TTC549 (cell line): ENCODE results near the gene LYSMD2.
"Not testable (repeated sequence)": the region's sequence is repeated elsewhere in the genome, so short reads cannot be mapped to it uniquely, and the experiment has no call there.

Experiments used
- FAIRE-seq: peaks from 2 replicates; lab custom pipeline; 2012; peaks lifted over from hg19 to GRCh38; lab: Jason Lieb, UNC

LYSMD2 gene, protein sequence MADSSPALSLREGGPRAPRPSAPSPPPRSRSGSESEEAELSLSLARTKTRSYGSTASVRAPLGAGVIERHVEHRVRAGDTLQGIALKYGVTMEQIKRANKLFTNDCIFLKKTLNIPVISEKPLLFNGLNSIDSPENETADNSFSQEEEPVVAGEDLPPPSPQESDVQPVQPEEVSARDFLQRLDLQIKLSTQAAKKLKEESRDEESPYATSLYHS

DNA sequence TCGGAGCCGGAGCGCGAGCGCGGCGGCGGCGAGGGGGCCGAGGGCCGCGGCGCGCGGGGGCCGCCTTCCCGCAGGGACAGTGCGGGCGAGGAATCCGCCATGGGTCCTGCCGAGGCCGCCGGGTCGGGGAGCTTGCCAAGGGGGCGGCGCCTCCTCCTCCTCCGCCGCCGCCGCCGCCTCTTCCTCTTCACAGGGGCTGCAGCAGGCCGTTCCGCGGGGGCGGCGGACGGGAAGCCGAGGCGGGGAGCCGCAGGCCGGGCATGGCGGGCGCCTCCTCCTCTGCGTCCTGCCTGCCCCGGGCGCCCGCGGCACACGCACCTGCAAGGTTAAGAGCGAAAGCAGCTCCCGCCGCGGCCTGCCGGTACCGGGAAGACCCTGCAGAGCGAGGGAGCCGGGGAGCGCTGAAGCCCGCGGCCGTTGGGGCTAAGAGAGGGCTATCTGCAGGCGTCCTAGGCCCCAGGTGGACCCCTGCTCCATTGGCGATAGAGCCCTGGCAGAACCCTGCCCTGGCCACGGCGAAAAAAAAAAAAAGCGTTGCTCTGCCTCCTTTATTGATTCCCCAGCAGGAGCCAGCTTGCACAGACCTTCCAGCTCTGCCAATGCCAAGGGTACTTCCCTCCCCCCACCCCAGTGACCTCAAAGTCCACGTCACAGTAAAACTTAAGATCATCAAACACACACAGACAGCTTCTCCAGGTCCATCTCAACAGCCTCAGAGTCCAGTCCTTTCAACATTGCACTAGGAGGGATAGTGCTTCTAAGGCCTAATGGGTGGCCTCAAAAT, at the start of gene LYSMD2:
Gene LYSMD2 (minus strand): TSS at position 134 of the 784 bp plus-strand sequence. CDS start 33 bp downstream, at position 101.
- FAIRE-seq, result no peak

DNA sequence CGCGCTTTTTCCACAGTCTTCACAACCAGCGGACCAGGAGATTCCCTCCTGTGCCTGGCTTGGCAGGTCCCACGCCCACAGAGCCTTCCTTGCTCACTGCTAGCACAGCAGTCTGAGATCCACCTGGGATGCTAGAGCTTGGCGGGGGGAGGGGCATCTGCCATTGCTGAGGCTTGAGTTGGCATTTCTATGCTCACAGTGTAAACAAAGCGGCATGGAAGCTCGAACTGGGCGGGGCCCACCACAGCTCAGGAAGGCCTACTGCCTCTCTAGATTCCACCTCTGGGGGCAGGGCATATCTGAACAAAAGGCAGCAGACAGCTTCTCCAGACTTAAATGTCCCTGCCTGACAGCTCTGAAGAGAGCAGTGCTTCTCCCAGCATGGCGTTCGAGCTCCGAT, 49.7 kb upstream of the LYSMD2 start:
- FAIRE-seq, result not testable (repeated sequence)

DNA sequence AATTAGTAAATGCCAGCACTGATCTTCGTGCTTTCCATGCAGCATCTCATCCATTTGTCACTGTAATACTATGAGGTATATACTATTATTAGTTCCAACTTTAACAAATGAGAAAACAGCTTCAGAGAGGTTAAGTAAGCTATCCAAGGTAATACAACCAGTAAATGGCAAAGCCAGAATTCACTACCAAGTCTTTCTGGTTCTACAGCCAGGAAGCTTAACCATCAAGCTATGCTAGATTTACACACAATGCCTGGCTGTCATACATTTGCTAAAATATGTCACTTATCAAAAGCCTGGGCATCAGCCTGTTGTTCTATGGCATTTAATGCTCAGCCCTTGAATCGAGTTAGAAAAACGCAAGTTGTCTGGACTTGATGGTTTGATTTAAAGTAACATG, 46.5 kb upstream of the LYSMD2 start:
- no peak for FAIRE-seq

DNA sequence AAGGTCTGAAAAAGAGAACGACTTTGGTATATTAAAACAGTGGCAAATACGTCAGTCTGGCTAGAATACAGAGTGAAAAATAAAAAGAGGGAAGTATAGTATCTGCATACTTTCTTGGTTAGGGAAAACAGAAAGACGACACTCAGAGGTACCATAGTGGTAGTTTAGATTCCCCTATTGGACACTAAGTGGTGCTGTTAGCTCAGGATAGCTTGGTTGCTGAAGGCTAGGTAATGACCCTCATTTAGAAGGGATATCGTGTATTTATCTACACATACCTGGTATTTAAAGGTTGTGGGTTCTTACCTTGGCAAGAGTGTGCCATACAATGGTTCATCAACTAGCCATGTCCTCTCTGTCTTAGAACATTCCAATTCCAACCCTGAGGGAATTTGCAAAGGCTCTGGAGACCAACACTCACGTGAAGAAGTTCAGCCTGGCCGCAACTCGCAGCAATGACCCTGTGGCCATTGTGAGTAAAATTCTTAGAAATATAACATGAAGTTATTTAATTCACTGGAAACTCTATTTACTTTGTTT, 45.0 kb upstream of the LYSMD2 start:
- no peak for FAIRE-seq

DNA sequence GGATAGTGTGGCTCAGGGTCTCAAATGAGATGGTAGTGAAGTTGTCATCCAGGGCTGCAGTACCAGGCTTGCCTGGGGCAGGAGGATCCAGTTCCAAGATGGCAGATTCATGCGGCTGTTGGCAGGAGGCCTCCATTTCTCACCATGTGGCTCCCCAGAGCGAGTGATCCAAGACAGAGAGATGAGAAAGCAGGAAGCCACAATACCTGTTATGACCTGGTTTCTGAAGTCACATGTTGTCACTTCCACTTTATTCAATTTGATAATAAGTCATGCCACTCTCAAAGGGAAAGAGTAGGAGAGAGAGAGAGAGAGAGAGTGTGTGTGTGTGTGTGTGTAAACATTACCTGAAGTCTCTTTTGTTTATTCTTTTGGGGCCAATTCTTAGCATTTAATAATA, 44.1 kb upstream of the LYSMD2 start:
- FAIRE-seq, result no peak

DNA sequence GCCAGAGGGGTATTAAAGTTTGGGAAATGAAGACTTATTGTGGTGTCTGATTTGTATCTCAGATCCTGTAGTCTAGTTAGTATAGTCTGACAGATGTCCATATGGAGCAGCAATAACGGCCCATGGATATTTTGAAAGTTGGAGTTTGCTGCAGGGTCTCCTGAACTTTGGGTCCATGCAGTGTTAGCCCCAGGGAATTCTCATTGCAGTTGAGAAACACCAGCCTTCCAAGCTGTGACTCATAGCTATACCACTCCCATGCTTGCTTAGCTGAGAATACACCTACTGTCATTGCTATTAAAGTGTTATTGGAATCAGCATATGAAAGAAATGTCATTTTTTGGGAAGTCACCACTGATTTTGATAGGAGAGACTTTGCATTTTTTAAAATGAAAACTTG, 43.2 kb upstream of the LYSMD2 start:
- FAIRE-seq, result no peak

DNA sequence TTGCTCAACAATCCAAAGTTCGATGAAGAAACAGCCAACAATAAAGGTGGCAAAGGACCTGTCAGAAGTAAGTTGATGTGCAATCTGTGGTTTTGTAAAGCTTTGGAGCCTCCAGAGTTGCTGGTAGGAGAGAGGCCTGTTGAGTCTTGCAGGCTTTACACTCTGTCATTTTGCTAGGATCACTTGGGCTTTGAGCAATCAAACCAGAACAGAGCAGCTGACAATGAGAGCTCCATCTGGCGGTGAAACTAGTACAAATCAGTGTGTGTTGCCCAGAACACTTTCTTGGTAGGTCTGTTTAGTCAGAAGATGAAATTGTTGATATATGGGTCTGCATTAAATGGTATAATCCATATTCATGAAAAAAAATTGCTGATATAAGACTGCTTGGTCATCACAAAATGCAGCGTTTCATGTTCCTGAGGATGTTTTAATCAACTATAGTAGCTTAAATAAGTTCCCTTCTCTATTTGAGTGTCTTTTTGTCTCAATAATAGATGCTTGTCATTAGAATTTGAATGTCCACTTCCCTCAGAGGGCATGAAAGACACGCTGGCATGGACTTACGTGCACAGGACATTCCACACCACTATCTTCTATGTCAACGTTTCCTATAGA, 39.6 kb upstream of the LYSMD2 start:
- FAIRE-seq, result peak; percentile 48

DNA sequence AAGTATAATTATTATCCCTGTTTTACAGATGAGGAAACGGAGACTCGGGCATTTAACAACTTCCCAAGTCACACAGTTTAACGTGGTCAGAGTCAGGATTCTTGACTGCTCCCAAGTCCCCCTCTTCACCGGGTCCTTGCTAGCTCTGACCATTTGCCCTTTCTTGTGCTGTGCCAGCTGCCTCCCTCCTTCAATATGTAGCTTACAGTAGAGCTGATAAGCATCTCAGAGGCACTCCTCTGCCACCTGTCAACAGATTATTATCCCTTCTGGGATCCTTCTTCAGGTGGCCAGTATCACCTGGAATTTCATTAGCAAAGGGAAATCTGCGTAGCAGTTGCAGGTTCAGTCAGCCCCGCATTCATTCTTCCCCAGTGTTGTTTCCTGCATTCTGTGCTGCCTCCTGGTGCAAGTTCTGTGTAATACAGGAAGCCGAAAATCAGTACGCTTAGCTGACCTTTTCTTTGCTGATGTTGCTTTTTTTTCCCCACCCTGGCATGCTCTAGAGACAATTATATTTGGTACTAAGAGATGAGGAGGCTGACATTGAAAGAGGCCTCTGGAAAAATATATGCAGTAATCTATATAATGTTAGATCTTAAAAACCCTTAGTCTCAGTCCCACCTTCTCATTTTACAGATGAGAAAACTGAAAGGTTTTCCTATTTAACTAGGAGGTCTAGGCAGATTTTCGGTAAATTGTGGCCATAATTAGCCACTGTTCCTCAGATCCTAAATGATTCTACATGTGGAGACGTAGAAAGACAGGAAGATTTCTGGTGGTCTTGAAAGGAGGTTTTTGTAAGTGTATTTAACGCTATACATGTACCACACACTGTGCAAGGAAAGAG, 38.7 kb upstream of the LYSMD2 start:
- no peak for FAIRE-seq

DNA sequence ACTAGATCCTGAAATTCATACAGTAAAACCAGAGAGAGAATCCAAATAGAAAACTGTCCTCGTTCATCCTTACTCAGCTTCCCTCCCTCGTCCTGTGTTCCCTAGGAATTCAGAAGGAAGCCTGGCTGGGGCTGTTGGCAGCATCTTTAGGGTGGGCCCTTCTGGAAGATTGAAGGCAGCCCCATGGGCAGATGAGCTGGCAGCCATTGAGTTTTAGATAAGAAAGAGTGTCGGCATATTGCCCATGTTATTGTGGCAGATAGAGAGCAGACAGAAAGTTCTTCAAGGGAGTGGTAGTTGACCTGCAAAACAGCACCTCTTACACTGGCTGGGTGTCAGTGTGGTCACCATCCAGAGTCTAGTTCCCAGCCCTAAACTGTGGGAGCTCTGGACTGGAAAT, 37.5 kb upstream of the LYSMD2 start:
- FAIRE-seq, result no peak

DNA sequence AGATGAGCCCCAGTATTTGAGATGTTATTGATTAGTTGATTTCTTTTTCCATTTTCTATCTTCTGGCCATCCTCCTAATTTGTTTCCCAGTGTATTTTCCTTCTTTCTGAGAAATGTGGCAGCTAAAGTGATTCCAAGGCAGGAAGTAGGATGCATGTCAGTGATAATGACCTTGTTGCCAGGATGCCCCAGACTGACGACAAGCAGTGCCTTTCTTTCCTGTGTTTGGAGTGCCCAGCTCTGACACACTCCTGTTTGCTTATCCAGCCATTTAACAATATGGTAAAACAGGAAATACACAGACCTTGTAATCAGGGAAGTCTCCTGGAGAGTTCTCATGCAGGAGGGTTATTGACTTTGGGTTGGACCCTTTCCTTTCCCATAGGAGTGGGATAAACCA, 34.3 kb upstream of the LYSMD2 start:
- FAIRE-seq, result no peak

DNA sequence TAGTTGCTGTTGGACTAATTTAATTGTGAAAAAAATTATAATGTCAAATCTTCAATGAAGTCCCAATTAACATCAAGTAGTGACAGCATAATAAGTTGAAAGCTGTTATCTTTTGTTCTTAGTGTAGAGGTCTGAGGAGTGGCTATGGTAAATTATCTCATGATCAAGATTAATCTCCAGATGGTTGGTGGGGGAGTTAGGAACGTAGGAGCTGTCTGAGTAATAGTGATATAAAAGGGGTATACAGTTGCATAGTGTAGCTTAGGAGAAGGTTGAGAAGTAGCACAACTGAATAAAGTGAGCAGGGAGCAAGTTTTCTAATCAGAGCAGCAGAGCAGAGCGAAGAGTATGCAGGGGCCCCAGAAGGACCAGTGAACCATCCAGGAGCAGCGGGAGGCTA, 33.4 kb upstream of the LYSMD2 start:
- FAIRE-seq, result no peak

DNA sequence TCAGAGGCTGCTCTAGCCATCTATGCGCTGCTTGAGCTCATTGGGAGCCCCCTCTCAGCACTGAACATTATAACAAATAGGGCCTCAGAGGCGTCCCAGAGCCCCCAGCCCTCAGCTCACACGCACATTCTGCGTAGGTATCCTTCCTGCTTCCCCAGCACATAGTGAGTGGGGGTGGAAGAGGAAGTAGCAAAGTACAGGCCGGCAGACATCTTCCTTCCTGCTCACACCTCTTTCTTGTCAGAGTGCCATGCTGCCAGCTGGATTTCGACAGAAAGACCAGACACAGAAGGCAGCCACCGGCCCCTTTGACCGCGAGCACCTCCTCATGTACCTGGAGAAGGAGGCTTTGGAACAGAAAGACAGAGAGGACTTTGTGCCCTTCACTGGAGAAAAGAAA, 30.6 kb upstream of the LYSMD2 start:
- FAIRE-seq, result no peak

DNA sequence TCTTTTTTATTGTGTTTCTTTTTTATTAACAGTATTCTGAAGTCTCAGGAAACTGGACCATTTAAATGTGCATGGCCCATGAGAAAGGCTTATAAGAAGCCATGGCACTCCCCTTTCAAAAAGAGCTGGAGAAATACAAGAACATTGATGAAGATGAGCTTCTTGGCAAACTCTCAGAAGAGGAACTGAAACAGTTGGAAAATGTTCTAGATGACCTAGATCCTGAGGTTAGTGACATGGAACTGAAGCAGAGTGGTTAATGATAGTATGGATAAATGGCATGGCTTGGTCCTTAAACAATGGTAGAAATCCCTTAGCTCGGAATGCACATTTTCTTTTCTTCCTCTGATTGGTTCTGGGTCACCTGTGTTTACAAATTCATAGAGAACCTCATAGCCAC, 28.9 kb upstream of the LYSMD2 start:
- FAIRE-seq, result no peak

DNA sequence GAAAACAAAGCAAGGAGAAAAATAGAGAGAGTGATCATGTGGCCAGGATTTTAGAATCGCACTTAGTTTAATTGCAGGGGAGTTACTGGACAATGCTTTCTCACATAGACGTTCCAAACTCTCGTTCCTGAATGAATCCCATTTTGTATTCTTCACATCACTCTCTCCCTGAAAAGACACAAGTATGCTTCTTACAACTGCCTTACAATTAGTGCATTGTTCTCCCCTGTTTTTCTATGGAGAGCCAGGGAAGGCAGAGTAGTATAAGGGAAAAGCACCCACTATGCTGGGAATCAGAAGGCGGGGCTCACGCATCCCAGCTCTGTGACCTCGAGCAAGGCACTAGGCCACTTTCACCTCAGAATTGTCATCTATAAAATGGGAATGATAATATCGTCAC, 28.3 kb upstream of the LYSMD2 start:
- no peak for FAIRE-seq

DNA sequence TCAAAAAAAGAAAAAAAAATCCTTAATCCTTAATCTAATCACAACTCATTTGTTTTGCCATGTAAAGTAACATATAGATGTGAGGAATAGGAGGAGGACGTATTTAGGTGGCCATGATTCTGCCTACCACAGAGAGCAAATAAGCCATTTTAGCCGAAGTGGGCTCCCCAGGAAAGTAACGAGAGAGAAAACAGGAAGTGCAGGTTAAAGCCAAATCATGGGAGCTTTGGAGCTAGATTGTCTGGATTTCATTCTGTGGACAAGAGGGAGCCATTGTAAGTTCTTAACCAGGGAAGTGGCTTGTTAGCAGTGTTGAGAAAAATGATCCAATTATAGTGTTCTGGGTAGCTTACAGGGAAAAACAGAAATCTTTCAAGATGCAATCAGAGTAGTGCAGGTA, 23.4 kb upstream of the LYSMD2 start:
- no peak for FAIRE-seq

DNA sequence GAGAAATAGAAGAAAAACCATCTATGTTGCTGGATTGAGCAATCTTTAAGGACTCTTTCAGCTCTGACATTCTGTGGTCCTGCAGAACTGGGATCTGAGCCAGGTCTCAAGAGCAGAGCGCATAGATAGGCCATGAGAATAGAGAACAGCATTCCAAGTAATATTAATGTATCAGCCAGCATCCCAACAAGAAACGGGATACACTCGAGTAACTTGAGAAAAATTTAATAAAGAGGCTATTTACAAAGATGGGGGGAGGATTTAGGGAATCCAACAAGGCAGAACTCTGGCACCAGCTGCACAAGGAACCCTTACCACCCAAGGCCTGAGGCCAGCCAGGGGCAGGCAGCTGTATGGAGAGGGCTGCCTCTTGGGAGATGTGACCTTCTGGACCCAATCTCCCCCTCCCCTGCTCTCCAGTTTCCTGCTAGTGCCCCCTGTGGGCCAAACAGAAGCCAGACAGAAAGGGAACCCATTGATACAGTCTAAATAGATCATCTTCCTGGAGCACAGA, 22.2 kb upstream of the LYSMD2 start:
- no peak for FAIRE-seq

DNA sequence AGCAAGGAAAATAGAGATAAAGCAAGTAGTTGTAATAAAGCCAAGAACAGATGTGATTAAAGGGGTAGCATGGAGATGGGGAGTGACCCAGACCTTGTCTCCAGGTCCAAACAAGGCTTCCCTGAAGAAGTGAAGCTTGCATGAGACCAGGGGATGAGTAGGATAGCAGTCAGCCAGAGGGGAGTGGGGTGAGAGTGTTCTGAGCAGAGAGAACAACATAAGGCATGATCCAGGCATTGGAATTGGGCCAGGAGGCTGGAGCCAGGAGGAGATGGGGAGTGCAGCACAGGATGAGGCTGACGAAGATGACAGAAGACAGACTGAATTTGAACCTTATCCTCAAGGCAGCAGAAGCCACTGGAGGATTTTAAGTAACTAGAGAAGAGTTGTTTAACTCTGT, 21.2 kb upstream of the LYSMD2 start:
- FAIRE-seq, result no peak

DNA sequence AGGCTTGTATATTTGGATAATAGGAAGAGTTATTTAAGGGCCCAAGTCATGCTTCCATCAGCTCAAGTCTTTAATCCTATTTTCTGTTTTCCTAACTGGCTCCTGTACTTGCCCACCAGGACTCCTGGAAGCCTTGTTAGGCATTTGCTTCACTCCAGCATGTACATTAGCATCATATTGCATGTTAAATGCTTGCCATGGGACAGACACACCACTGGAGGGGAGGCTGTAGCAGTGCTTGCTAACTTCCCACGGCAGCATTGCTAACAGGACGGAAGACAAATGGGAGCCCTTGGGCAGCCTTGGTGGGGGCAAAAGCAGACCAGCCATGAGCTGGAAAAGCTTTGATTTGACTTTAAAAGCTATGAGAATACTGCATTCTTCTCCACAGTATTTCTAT, 20.0 kb upstream of the LYSMD2 start:
- no peak for FAIRE-seq

DNA sequence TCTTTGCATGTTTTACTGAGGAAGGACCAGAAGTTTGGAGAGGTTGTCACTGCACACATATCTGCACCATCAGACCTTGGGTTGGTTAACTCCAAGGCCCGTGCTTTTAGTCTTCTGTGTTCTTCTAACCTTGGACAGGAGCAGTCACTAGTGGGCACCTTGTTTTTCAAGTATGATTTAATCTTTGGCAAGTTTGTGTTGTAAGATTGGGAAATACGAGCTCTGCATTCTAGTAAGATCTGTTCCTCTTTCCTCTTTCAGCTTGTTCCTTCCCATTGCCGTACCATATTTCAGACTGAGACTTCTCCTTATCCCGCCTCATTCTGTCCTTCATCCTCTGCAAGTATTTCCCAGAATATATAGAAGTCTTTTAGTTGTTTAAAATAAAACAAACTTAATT, 19.0 kb upstream of the LYSMD2 start:
- FAIRE-seq, result no peak

DNA sequence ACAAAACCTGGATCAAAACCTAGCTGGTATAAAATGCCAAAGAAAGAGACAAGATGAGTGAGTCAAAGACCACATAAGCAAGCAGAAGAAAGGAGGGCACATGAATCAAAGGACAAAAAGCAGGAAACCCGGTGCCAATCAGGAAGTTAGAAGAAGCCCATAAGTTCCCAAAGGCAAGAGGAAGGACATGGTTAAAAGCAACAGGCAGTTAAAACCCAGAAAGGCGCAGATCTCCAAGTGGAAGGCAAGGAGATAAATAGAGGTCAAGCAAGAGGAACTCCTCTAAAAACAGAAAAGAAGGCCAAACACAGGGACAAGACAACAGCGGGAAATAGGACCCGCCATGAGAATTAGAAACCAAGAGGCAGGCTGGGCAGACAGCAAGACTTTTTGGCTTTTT, 18.3 kb upstream of the LYSMD2 start:
- no peak for FAIRE-seq

DNA sequence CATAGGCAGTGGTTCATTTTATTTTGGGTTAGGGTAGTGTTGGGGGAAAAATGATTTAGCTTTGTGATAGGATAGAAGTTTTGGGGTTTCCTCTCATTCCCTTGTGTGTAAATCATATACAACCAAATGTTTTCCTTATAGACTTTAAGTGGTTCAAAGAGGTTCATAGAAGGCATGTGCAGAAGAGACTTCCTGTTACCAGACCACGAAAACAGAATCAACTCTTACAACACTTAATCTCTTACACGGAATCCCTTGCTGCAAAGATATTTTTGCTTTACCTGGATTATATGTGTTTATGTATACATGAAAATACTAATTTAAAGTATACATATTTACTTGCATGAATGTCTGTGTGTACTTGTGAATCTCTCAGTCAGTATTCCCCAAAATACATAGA, 16.8 kb upstream of the LYSMD2 start:
- no peak for FAIRE-seq

DNA sequence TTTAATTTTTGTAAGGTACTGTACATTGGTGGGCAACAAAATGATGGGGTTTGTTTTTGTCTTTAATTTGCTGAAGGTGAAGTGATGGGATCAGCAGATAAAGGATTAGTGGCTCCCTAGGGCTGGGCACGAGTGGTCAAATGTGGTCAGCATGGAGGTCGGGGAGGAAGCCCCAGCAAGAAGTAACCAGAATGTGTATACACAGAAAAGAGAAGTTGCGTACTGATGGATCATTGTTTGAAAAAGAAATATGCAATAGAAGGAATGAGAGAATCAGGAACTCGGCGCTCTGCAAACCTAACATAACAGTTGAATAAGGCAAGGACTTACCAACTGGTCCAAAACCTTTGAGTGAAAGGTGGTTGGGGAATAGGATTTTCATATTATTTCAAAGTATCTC, 15.4 kb upstream of the LYSMD2 start:
- no peak for FAIRE-seq
